HepG2 (cell line): ENCODE data around the gene RRAS. TPM values are rescaled to one million over a fixed set of nuclear protein-coding genes. Genes with fewer than 3 reads are reported as not detected.

ENCODE experiments used
- AGO1 ChIP-seq: fragments of 200-400 bp; formaldehyde crosslinking; IDR thresholded peaks from 2 replicates; pipeline ENCODE4 v1.6.1; 2017; ENCODE audit warnings: mild to moderate bottlenecking, low read depth, low read length, moderate library complexity; ENCODE audit not compliant: poor library complexity, severe bottlenecking
- ELF3 ChIP-seq: IDR thresholded peaks from 2 replicates; pipeline ENCODE4 v1.6.1; 2016; ENCODE audit warnings: missing genetic modification reagents, missing compliant biosample characterization
- FOXK2 ChIP-seq: fragments of 450-650 bp; IDR thresholded peaks from 2 replicates; pipeline ENCODE4 v1.6.1; 2016
- GATA4 ChIP-seq: sonication (generic); IDR thresholded peaks from 2 replicates; pipeline ENCODE4 v1.6.1; 2016; ENCODE audit warnings: antibody characterized with exemption, low read depth, borderline replicate concordance
- GFI1 ChIP-seq: sonication (generic); formaldehyde crosslinking; IDR thresholded peaks from 2 replicates; pipeline ENCODE4 v1.5.0; 2020; ENCODE audit warnings: missing genetic modification reagents, mild to moderate bottlenecking, borderline replicate concordance
- KLF11 ChIP-seq: IDR thresholded peaks from 2 replicates; pipeline ENCODE4 v1.6.1; 2016; ENCODE audit warnings: missing compliant biosample characterization
- MAFF ChIP-seq: IDR thresholded peaks from 2 replicates; pipeline ENCODE4 v1.6.1; 2011; ENCODE audit warnings: low read depth, low read length, improper control_type of control experiment
- MEF2D ChIP-seq: sonication (generic); formaldehyde crosslinking; IDR thresholded peaks from 2 replicates; pipeline ENCODE4 v1.5.1; 2020; ENCODE audit warnings: mild to moderate bottlenecking, missing genetic modification reagents
- NFATC3 ChIP-seq: sonication (generic); formaldehyde crosslinking; IDR thresholded peaks from 2 replicates; pipeline ENCODE4 v1.5.1; 2020; ENCODE audit warnings: mild to moderate bottlenecking, missing genetic modification reagents
- NR1H2 ChIP-seq: sonication (generic); formaldehyde crosslinking; IDR thresholded peaks from 2 replicates; pipeline ENCODE4 v1.8.1; 2022; ENCODE audit warnings: low read depth, missing genetic modification reagents, borderline replicate concordance
- RAD51 ChIP-seq: fragments of 450-650 bp; IDR thresholded peaks from 2 replicates; pipeline ENCODE4 v1.6.1; 2016; ENCODE audit warnings: borderline replicate concordance
- RCOR2 ChIP-seq: IDR thresholded peaks from 2 replicates; pipeline ENCODE4 v1.6.1; 2016; ENCODE audit warnings: missing biosample characterization, missing genetic modification reagents
- REPIN1 ChIP-seq: sonication (generic); formaldehyde crosslinking; IDR thresholded peaks from 2 replicates; pipeline ENCODE4 v1.8.0; 2022; ENCODE audit warnings: missing genetic modification reagents, low read depth, mild to moderate bottlenecking, borderline replicate concordance
- SIN3B ChIP-seq: fragments of 150-350 bp; IDR thresholded peaks from 2 replicates; pipeline ENCODE4 v1.6.1; 2014; ENCODE audit warnings: low read length
- SMAD3 ChIP-seq: sonication (generic); formaldehyde crosslinking; IDR thresholded peaks from 2 replicates; pipeline ENCODE4 v1.4.0; 2020; ENCODE audit warnings: missing genetic modification reagents
- SP1 ChIP-seq, 2 experiments: fragments of 450-650 bp in 1 of 2; sonication (generic) in 1 of 2; formaldehyde crosslinking in 1 of 2; IDR thresholded peaks; 2 replicates each; pipeline versions ENCODE4 v1.4.0 to v1.6.1; 2016 to 2020; ENCODE audit warnings: missing genetic modification reagents in 1 of 2
- ZFP41 ChIP-seq: sonication (generic); formaldehyde crosslinking; IDR thresholded peaks from 2 replicates; pipeline ENCODE4 v1.4.0; 2020; ENCODE audit warnings: mild to moderate bottlenecking, missing genetic modification reagents, borderline replicate concordance
- ZKSCAN8 ChIP-seq: IDR thresholded peaks from 2 replicates; pipeline ENCODE4 v1.6.1; 2016; ENCODE audit warnings: borderline replicate concordance, missing genetic modification reagents, missing compliant biosample characterization
- ZNF143 ChIP-seq: sonication (generic); formaldehyde crosslinking; IDR thresholded peaks from 2 replicates; pipeline ENCODE4 v1.4.0; 2020; ENCODE audit warnings: missing genetic modification reagents
- ZNF496 ChIP-seq: sonication (generic); formaldehyde crosslinking; IDR thresholded peaks from 2 replicates; pipeline ENCODE4 v1.8.1; 2023; ENCODE audit warnings: mild to moderate bottlenecking, moderate library complexity, missing genetic modification reagents; ENCODE audit not compliant: insufficient replicate concordance
- ZNF580 ChIP-seq: IDR thresholded peaks from 2 replicates; pipeline ENCODE4 v1.6.1; 2016; ENCODE audit warnings: low read depth, borderline replicate concordance
- ZNF891 ChIP-seq: sonication (generic); formaldehyde crosslinking; IDR thresholded peaks from 2 replicates; pipeline ENCODE4 v1.5.0; 2020; ENCODE audit warnings: mild to moderate bottlenecking, missing genetic modification reagents
- ZXDC ChIP-seq: sonication (generic); formaldehyde crosslinking; IDR thresholded peaks from 2 replicates; pipeline ENCODE4 v1.5.0; 2020; ENCODE audit warnings: mild to moderate bottlenecking, missing genetic modification reagents
- polyA plus RNA-seq, 8 experiments: library from polyadenylated mRNA; depleted of rRNA in 3 of 8; stranded (reverse) in 7 of 8; unstranded in 1 of 8; fragments of >200 nt; fragmentation: Illumina TruSeq in 4 of 8; extraction: Trizol in 4 of 8; gene quantifications; 2 replicates each; pipeline versions ENCODE4 v1.2.1 to v1.2.3, GENCODE V29; 2011 to 2016; ENCODE audit warnings: low read depth in 4 of 8, missing spikeins in 1 of 8, mixed read lengths in 1 of 8; ENCODE audit not compliant: insufficient read depth in 1 of 8
- total RNA-seq, 5 experiments: library from RNA; depleted of rRNA; stranded (reverse); fragments of >200 nt; fragmentation: Illumina TruSeq; extraction: Trizol; gene quantifications; 2 replicates each; pipeline ENCODE4 v1.2.3, GENCODE V29; 2016; ENCODE audit warnings: low read depth in 1 of 5
- TF ChIP-seq, protein P1 (sequence below): sonication (generic); formaldehyde crosslinking; IDR thresholded peaks from 2 replicates; pipeline ENCODE4 v1.5.0; 2020; ENCODE audit warnings: missing genetic modification reagents

RRAS gene
- total and polyA plus RNA-seq, 2 of the 13 experiments (the other 11 are each of a cell fraction or from before 2014, with no cell fraction given) = 1.5 to 12.0 TPM

- TF ChIP-seq NR1H2 (CRISPR knock-in tag) (no peak), ZNF580 (CRISPR knock-in tag) (no peak), GFI1 (CRISPR knock-in tag) (peak; percentile 78), MEF2D (CRISPR knock-in tag) (peak; percentile 47; the same call in 1 of the 2 replicates), ELF3 (0 out of 2 replicates have a peak, but pooled peaks have one; percentile 11), RAD51 (no peak), SP1 (IDR thresholded peaks at IDR 0.05) (peak; percentile 30; the same call in 1 of the 2 replicates), SP1 (CRISPR knock-in tag; IDR thresholded peaks at IDR 0.05) (no peak; the same call in 1 of the 2 replicates), MAFF (peak; percentile 56; the same call in 1 of the 2 replicates), AGO1 (no peak), REPIN1 (CRISPR knock-in tag) (0 out of 2 replicates have a peak, but pooled peaks have one; percentile 46), FOXK2 (peak; percentile 99), ZFP41 (no peak), ZKSCAN8 (CRISPR knock-in tag) (0 out of 2 replicates have a peak, but pooled peaks have one; percentile 57), RCOR2 (CRISPR knock-in tag) (peak; percentile 82), SIN3B (peak; percentile 40; the same call in 1 of the 2 replicates), KLF11 (CRISPR knock-in tag) (peak; percentile 16; the same call in 1 of the 2 replicates), ZXDC (CRISPR knock-in tag) (no peak), ZNF496 (no peak), ZNF891 (CRISPR knock-in tag) (0 out of 2 replicates have a peak, but pooled peaks have one; percentile 33), NFATC3 (peak; percentile 69; the same call in 1 of the 2 replicates), ZNF143 (CRISPR knock-in tag) (no peak), SMAD3 (CRISPR knock-in tag) (0 out of 2 replicates have a peak, but pooled peaks have one; percentile 19), GATA4 (0 out of 2 replicates have a peak, but pooled peaks have one; percentile 34)
- TF ChIP-seq, protein P1, sequence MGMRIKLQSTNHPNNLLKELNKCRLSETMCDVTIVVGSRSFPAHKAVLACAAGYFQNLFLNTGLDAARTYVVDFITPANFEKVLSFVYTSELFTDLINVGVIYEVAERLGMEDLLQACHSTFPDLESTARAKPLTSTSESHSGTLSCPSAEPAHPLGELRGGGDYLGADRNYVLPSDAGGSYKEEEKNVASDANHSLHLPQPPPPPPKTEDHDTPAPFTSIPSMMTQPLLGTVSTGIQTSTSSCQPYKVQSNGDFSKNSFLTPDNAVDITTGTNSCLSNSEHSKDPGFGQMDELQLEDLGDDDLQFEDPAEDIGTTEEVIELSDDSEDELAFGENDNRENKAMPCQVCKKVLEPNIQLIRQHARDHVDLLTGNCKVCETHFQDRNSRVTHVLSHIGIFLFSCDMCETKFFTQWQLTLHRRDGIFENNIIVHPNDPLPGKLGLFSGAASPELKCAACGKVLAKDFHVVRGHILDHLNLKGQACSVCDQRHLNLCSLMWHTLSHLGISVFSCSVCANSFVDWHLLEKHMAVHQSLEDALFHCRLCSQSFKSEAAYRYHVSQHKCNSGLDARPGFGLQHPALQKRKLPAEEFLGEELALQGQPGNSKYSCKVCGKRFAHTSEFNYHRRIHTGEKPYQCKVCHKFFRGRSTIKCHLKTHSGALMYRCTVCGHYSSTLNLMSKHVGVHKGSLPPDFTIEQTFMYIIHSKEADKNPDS (CRISPR knock-in tag) = no peak
These were observed 36.3 kb upstream of the RRAS start (continued) for GRCh38 chr19:49676136-49676783.
